Measurements from ENCODE around the gene TSPYL4.
A peak's percentile ranks its signal among the peaks of the same experiment; 100 is the strongest.

TSPYL4 gene

DNA sequence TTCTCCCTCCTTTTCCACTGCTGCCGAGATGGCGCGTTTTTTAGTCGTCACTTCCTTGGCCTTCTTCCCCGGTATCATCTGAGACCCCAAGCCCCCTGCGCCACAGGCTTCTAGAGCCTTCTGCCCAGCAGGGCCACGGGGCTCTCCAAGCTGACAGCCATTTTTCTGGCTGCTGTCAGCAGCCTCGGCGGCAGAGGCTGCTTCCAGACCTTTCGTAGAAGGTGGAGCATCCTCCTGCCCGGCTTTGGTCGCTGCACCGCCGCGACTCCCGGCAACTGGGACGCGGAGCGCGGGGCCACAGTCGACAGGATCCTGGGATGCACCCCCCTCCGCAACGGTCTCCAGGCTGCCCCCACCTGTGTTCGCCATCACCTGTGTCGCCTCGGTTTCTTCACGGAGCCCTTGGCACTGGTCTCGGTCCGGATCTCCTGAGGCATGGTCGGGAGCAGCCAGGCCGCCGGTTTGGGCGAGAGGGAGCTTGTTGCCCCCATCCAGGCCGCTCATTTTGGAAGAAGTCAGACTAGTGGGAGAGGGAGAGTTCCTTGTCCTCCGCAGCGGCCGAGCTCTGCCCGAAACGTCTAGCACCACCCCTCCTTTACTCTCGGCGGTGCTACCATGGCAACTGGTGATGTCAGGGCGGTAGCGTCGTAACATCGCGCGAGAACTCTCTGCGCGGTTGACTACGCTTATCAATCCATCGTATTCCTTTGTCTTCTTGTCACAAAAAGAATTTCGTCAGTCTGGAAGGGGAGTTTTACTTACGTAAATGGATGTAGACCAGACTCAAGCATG is at the start of gene TSPYL4:
TSPYL4 (minus strand) TSS at position 571 of the 792 bp plus-strand sequence; CDS start at position 504, 67 bp downstream.
- peak within 1 kb of the TSS; percentile 96 for H3K4me3 ChIP-seq (ENCODE audit: low read length)
- DNase-seq (ENCODE audit: low read depth) = peak; percentile 96
- TF ChIP-seq, protein P1, sequence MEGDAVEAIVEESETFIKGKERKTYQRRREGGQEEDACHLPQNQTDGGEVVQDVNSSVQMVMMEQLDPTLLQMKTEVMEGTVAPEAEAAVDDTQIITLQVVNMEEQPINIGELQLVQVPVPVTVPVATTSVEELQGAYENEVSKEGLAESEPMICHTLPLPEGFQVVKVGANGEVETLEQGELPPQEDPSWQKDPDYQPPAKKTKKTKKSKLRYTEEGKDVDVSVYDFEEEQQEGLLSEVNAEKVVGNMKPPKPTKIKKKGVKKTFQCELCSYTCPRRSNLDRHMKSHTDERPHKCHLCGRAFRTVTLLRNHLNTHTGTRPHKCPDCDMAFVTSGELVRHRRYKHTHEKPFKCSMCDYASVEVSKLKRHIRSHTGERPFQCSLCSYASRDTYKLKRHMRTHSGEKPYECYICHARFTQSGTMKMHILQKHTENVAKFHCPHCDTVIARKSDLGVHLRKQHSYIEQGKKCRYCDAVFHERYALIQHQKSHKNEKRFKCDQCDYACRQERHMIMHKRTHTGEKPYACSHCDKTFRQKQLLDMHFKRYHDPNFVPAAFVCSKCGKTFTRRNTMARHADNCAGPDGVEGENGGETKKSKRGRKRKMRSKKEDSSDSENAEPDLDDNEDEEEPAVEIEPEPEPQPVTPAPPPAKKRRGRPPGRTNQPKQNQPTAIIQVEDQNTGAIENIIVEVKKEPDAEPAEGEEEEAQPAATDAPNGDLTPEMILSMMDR (conservative IDR thresholded peaks at IDR 0.05; ENCODE audit: low read length) = no peak

DNA sequence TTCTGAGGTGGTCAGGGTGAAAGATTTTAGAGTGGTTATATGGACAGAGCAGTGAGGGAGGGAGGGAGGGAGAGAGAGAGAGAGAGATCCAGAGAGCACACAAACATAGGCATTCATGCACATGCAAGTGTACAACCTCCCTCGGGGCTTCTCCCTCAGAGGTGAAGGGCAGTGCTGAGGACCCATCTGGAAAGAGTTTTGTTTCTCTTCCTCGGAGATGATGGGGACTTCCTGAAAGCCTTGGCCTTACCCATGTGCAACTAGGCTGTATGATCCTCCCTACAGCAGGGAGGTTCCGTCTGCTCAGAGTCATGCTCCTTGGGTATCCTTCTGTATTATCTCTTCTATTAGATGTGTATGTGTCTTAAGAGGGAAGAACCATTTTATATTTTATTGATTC is 47.2 kb upstream of the TSPYL4 start:
- no peak for DNase-seq (ENCODE audit: low read depth)
- TF ChIP-seq, protein P1 (conservative IDR thresholded peaks at IDR 0.05; ENCODE audit: low read length) = no peak
- H3K4me3 ChIP-seq (ENCODE audit: low read length) = no peak overlapping the region

DNA sequence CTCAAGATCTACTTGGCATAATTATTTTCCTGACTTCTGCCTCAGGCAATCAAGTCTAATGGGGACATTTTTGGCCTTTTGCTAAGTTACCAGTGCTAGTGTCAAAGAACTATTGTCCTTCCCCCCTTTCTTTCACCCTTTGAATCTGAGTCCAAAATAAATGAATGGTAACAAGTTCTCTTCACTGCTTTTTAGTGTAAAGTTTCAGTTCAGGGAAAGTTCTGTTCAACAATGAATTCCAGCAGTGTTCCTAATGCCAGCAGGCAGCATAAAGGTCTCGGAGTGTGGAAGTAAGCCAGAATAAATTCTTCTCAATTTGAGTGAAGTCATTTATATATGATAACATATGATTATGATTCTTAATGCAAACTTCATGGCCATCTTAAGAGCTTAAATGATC is 46.7 kb upstream of the TSPYL4 start:
- no peak for DNase-seq (ENCODE audit: low read depth)
- H3K4me3 ChIP-seq (ENCODE audit: low read length) = no peak overlapping the region
- TF ChIP-seq, protein P1 (conservative IDR thresholded peaks at IDR 0.05; ENCODE audit: low read length) = no peak

DNA sequence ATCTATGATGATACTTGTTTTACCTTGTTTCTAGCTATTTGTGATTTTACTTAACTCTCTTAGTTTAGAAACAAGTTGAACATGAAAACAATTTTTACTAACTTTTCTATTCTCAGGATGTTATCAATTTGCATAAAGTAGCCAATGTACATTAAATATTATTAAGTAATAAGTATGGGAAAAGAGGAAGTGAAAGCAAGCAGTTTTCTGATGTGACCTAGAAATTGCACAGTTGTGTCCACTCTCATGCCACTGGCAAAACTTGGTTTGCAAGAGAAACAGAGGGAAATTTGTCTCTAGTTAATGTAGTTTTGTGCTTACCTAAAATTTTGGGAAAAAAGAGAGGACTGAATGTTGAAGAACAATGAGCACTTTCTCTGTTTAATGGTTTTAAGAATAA is 45.1 kb upstream of the TSPYL4 start:
- TF ChIP-seq, protein P1 (conservative IDR thresholded peaks at IDR 0.05; ENCODE audit: low read length) = no peak
- DNase-seq (ENCODE audit: low read depth) = no peak
- H3K4me3 ChIP-seq (ENCODE audit: low read length) = no peak overlapping the region

DNA sequence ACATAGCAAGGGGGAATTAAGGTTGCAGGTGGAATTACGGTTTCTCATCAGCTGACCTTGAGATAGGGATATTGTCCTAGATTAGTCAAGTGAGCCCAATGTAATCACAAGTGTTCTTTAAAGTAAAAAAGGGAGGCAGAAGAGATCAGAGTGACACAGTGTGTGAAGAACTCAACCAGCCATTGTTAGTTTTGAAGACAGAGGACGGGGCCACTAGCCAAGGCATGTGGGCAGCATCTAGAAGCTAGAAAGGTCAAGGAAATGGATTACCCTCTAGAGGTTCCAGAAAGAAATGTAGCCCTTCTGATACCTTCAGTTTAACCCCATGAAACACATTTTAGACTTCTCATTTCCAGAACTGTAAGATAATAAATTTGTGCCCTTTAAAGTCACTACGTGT is 44.4 kb upstream of the TSPYL4 start:
- TF ChIP-seq, protein P1 (conservative IDR thresholded peaks at IDR 0.05; ENCODE audit: low read length) = no peak
- DNase-seq (ENCODE audit: low read depth) = no peak

DNA sequence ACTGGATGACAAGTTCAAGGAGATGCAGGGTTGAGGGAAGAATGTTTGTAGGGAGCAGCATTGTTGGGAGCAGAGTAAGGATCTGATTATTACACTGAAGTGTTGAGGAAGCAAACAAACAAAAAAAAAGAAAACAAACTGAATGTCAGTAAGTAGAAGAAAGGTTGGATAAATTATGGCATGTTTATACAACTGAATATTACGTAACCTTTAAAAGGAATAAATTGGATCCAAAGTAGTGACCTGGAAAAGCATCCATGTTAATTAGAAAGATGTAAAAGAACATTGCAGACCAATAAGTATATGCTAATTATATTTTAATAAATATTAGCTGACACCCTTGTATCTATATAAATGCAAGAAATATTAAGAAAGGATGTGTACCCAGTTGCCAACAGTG is 38.7 kb upstream of the TSPYL4 start:
- no peak for DNase-seq (ENCODE audit: low read depth)
- no peak overlapping the region for H3K4me3 ChIP-seq (ENCODE audit: low read length)
- TF ChIP-seq, protein P1 (conservative IDR thresholded peaks at IDR 0.05; ENCODE audit: low read length) = no peak

More for the DNA sequence above, 44.4 kb upstream of the TSPYL4 start:
- H3K4me3 ChIP-seq (ENCODE audit: low read length) = no peak overlapping the region
